PC-3 (cell line): ENCODE results near the gene P2RX1.

Experiments
- CTCF ChIP-seq: fragments of 300-600 bp; sonication (generic); conservative IDR thresholded peaks from 2 replicates; pipeline ENCODE4 v1.5.1; 2017; ENCODE audit warnings: antibody characterized with exemption, low read depth, mild to moderate bottlenecking, low read length
- EZH2 ChIP-seq: fragments of 300-600 bp; sonication (generic); IDR thresholded peaks from one replicate; pipeline ENCODE4 v1.6.1; 2017; ENCODE audit warnings: antibody characterized with exemption, mild to moderate bottlenecking, low read length; ENCODE audit not compliant: unreplicated experiment

GRCh38 chr17:3951003-3951402 is 34.7 kb upstream of the P2RX1 start:
- TF ChIP-seq CTCF (no peak), EZH2 (no peak)
